Heart left ventricle (tissue), 13 donors: Measurements from ENCODE around the gene ZEB2.

ENCODE experiments used
- CTCF ChIP-seq, 12 donors: fragments of 200-600 bp; sonication (generic) in 4 of 12; IDR thresholded peaks; one replicate each; pipeline versions ENCODE4 v1.5.0 to v1.8.0; 2018 to 2022; ENCODE audit warnings: antibody characterized with exemption in 12 of 12, mild to moderate bottlenecking in 5 of 12
- POLR2A ChIP-seq, 2 donors: fragments of 450-650 bp; IDR thresholded peaks; one replicate each; pipeline ENCODE4 v1.6.1; 2017; ENCODE audit warnings: antibody characterized with exemption in 2 of 2, mild to moderate bottlenecking in 2 of 2, moderate library complexity in 2 of 2
- donor health status: ischemic (EF 13 %, LVEDD 7.1; RV severe dilation, severe dysfunction).
- donor health status: DM: no; HTN: yes; CAD: no.
- donor health status: DM: no; HTN: no; CAD: no.
- donor health status: ischemic (EF 25% LVEDD 6.9; RV normal size, moderate dysfunction).
- donor health status: ischemic (EF 25% LVEDD 5.7; RV mildly dilated, moderate dysfunction).
- donor health status: ischemic (EF 35%, LVEDD 5.7; RV mildly dilated, moderate dysfunction).
- donor health status: nonischemic (EF 11% LVEDD 7.7; RV severe dilation, severe dysfunction).
- donor health status: DM: yes; HTN: yes; CAD: no.
- donor health status: PGD.
- donor health status: ischemic (EF 29% LVEDD 5.4; RV normal size, mild dysfunction).
- donor health status: nonischemic (EF 23%, LVEDD 6.1; RV moderate dilation, normal function).

DNA sequence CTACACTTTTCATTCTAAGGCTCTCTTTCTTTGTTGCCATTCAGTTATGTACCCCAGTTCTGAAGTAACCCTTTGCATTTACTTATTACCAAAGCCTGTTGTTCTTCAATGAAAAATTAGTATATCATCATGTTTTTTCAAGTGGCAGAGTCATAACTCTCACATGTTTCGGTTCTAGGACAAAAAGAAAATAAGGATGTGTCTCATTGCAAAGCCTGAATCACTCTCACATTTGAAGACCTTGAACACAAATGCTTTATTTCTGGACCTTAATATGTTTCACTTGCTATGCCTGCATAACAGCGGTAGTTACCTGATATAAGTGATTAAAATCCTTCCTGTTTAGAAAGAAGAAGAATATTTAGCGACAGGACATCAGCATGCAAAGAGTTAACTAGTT is 49.1 kb downstream of the ZEB2 start:
- TF ChIP-seq CTCF (IDR thresholded peaks at IDR 0.05) (no peak), POLR2A (IDR thresholded peaks at IDR 0.05) (no peak)
